HCT116 (cell line): ENCODE data around the gene SULT1A2. TPM values are rescaled to one million over a fixed set of nuclear protein-coding genes. Genes with fewer than 3 reads are reported as not detected.
"Not testable (repeated sequence)": the region's sequence is repeated elsewhere in the genome, so short reads cannot be mapped to it uniquely, and the experiment has no call there.

ENCODE experiments used
- ATAC-seq: fragments of 200-7000 bp; cut with Tn5 transposase; 2 replicates; pipeline ENCODE4 v1.9.1; 2020; ENCODE audit warnings: mild to moderate bottlenecking, moderate library complexity
- Bru-seq: library from RNA; stranded (reverse); fragments of 400-500 nt; gene quantifications from one replicate; lab custom pipeline; 2021; lab: Mats Ljungman, UMichigan
- BruChase-seq, 2 experiments: library from RNA; stranded (reverse); fragments of 400-500 nt; gene quantifications; one replicate each; lab custom pipeline; 2021; lab: Mats Ljungman, UMichigan
- BruUV-seq: library from RNA; stranded (reverse); fragments of 400-500 nt; replicated peaks from 2 replicates; lab custom pipeline; 2021; lab: Mats Ljungman, UMichigan
- CTCF ChIA-PET: fragments of 300-600 bp; sonication (Branson Sonifier 250); formaldehyde crosslinking; loops from one replicate; lab custom pipeline; 2021; ENCODE audit warnings: antibody characterized with exemption; lab: Charles Lee
- POLR2A ChIA-PET: fragments of 300-600, 350-600 bp; sonication (Branson Sonifier 250); formaldehyde crosslinking; loops from one replicate; lab custom pipeline; 2021; ENCODE audit warnings: antibody characterized with exemption; lab: Charles Lee
- RAD21 ChIA-PET, 2 experiments: fragments of 300-600 bp; sonication (Branson Sonifier 250); formaldehyde crosslinking; loops; one replicate each; lab custom pipeline; 2023; ENCODE audit warnings: low total read pairs in 2 of 2; ENCODE audit not compliant: uncharacterized antibody in 2 of 2, unreplicated experiment in 2 of 2, low non-redundant PET in 1 of 2; lab: Charles Lee
- DNase-seq: peaks from one replicate; pipeline ENCODE4 v3.0.0-alpha.2; 2010; ENCODE audit warnings: low read depth, low spot score
- H2AFZ ChIP-seq: fragments of 200-600 bp; shearing (Covaris generic), sonication (generic); 2 replicates; pipeline ENCODE4 v1.6.1; 2017; ENCODE audit warnings: low read depth, mixed run types, mixed read lengths, antibody characterized with exemption, low read length; ENCODE audit not compliant: poor library complexity, severe bottlenecking
- H3K27ac ChIP-seq: 2 replicates; pipeline ENCODE4 v1.5.1; 2012; ENCODE audit warnings: low read depth, low read length
- H3K27me3 ChIP-seq: fragments of 200-600 bp; sonication (generic); 2 replicates; pipeline ENCODE4 v1.6.1; 2016; ENCODE audit warnings: mixed run types, low read length, mixed read lengths; ENCODE audit not compliant: insufficient read depth
- H3K36me3 ChIP-seq, 2 experiments: fragments of 200-500 bp in 1 of 2; fragments of 200-600 bp in 1 of 2; sonication (Bioruptor generic) in 1 of 2; sonication (generic) in 1 of 2; 2 replicates each; pipeline versions ENCODE4 v1.5.1 to v1.6.1; 2014 to 2016; ENCODE audit warnings: low read length in 2 of 2, inconsistent platforms in 1 of 2, mixed read lengths in 1 of 2, mixed run types in 1 of 2; ENCODE audit not compliant: insufficient read depth in 2 of 2, control insufficient read depth in 1 of 2
- H3K4me1 ChIP-seq, 2 experiments: fragments of 200-600 bp in 1 of 2; sonication (generic) in 1 of 2; 2 replicates each; pipeline versions ENCODE4 v1.5.1 to v1.6.1; 2012 to 2017; ENCODE audit warnings: low read length in 2 of 2, inconsistent platforms in 1 of 2, mild to moderate bottlenecking in 1 of 2, mixed read lengths in 1 of 2, mixed run types in 1 of 2, moderate library complexity in 1 of 2; ENCODE audit not compliant: insufficient read depth in 2 of 2, control insufficient read depth in 1 of 2
- H3K4me2 ChIP-seq: fragments of 200-600 bp; sonication (generic); 2 replicates; pipeline ENCODE4 v1.6.1; 2017; ENCODE audit warnings: mixed run types, low read length, mixed read lengths
- H3K4me3 ChIP-seq, 2 experiments: fragments of 200-600 bp in 1 of 2; sonication (generic) in 1 of 2; replicated peaks in 1 of 2; 2 replicates each; pipeline ENCODE4 v1.5.1; 2011 to 2016; ENCODE audit warnings: low read length in 2 of 2, control low read depth in 1 of 2, low read depth in 1 of 2, mild to moderate bottlenecking in 1 of 2, mixed read lengths in 1 of 2, mixed run types in 1 of 2
- H3K79me2 ChIP-seq: fragments of 200-600 bp; sonication (generic); 2 replicates; pipeline ENCODE4 v1.6.1; 2017; ENCODE audit warnings: mild to moderate bottlenecking, mixed run types, low read length, moderate library complexity, mixed read lengths; ENCODE audit not compliant: insufficient read depth
- H3K9ac ChIP-seq: fragments of 200-600 bp; sonication (generic); 2 replicates; pipeline ENCODE4 v1.6.1; 2016; ENCODE audit warnings: low read length, mixed read lengths
- H3K9me2 ChIP-seq: fragments of 200-600 bp; sonication (generic), shearing (Covaris generic); 2 replicates; pipeline ENCODE4 v1.6.1; 2017; ENCODE audit warnings: mixed run types, mild to moderate bottlenecking, moderate library complexity; ENCODE audit not compliant: insufficient read depth
- H3K9me3 ChIP-seq, 2 experiments: fragments of 200-500 bp in 1 of 2; fragments of 200-600 bp in 1 of 2; sonication (Bioruptor generic) in 1 of 2; sonication (generic) in 1 of 2; 2 replicates each; pipeline ENCODE4 v1.6.1; 2014 to 2017; ENCODE audit warnings: low read length in 2 of 2, mixed read lengths in 2 of 2, inconsistent platforms in 1 of 2, low read depth in 1 of 2, mild to moderate bottlenecking in 1 of 2, mixed run types in 1 of 2, moderate library complexity in 1 of 2; ENCODE audit not compliant: control insufficient read depth in 1 of 2, insufficient read depth in 1 of 2
- H4K20me1 ChIP-seq: fragments of 200-600 bp; sonication (generic), shearing (Covaris generic); 2 replicates; pipeline ENCODE4 v1.6.1; 2017; ENCODE audit warnings: mixed run types, mild to moderate bottlenecking, moderate library complexity; ENCODE audit not compliant: insufficient read depth
- ATF3 ChIP-seq: IDR thresholded peaks from 2 replicates; pipeline ENCODE4 v1.6.1; 2012
- EGR1 ChIP-seq: IDR thresholded peaks from 2 replicates; pipeline ENCODE4 v1.6.1; 2012; ENCODE audit warnings: low read depth
- EZH2phosphoT487 ChIP-seq: fragments of 200-600 bp; IDR thresholded peaks from 2 replicates; pipeline ENCODE4 v1.6.1; 2018; ENCODE audit warnings: antibody characterized with exemption, borderline replicate concordance
- POLR2AphosphoS5 ChIP-seq: IDR thresholded peaks from 2 replicates; pipeline ENCODE4 v1.6.1; 2011; ENCODE audit warnings: mild to moderate bottlenecking, low read depth, low read length, moderate library complexity
- intact Hi-C: fragments of 100-400 bp; cut with micrococcal nuclease; formaldehyde crosslinking; loops from 2 replicates; pipeline ENCODE4 v1.10.0; 2022
- long read RNA-seq: library from polyadenylated mRNA; unstranded; transcript quantifications from one replicate; pipeline ENCODE4 v2.0.0, GENCODE V29; 2021; ENCODE audit not compliant: unreplicated experiment
- polyA plus RNA-seq: library from polyadenylated mRNA; unstranded; fragments of >200 nt; gene quantifications from 2 replicates; pipeline ENCODE4 v1.2.1, GENCODE V29; 2012; ENCODE audit warnings: missing spikeins
- total RNA-seq: library from RNA; stranded (reverse); gene quantifications from one replicate; pipeline ENCODE4 v1.2.1, GENCODE V29; 2021; ENCODE audit not compliant: unreplicated experiment

SULT1A2 gene
- total RNA-seq (1.9 TPM), Bru-seq, nascent RNA (percentile 39 among the genes with signal in this experiment), BruChase-seq, experiment 1, labeled RNA remaining after a 6-hour chase (percentile 41 among the genes with signal in this experiment), BruChase-seq, experiment 2, labeled RNA remaining after a 2-hour chase (percentile 48 among the genes with signal in this experiment)
- polyA plus RNA-seq = 1.2 and 1.4 TPM in 2 replicates
- long read RNA-seq, partial matches to known transcripts = 1 of 2 reads
- long read RNA-seq, other reads (novel, unspliced or antisense) = 1 of 2 reads

GRCh38 chr16:28596840-28597691 lies at the start of gene SULT1A2:
Gene SULT1A2 (minus strand): TSS chr16:28597050. CDS start chr16:28595930, 1,120 bp downstream.
- peak; percentile 26 for DNase-seq
- peak within 1 kb of the TSS; percentile 24; the same call in 1 of the 2 replicates for H3K9ac ChIP-seq

GRCh38 chr16:28639959-28640358 lies 43.1 kb upstream of the SULT1A2 start:
- CTCF ChIA-PET, H3K9ac ChIP-seq: not testable (repeated sequence)

More at GRCh38 chr16:28596840-28597691, at the start of gene SULT1A2:
- ChIA-PET POLR2A (interaction anchor here (1.4 kb wide), 1 partner anchor 13 kb away, joined by 7 read pairs; the partner anchor contains the start of gene SULT1A1), RAD21 (interaction anchor here in 1 of 2 experiments (0.9 kb wide), 1 partner anchor 12 kb away, joined by 3 read pairs; no protein-coding TSS in a partner anchor), CTCF (interaction anchor here (1.1 kb wide), 1 partner anchor 275 kb away, joined by 6 read pairs; no protein-coding TSS in a partner anchor)
- peak; percentile 71 for ATAC-seq
- intact Hi-C loops = no loop called here
- H3K27me3 ChIP-seq = no peaks in the 10 kb centered on the region
- no peaks in the 10 kb centered on the region for H3K36me3 ChIP-seq
- peak within 1 kb of the TSS; percentile 46 for H3K4me2 ChIP-seq
- no peak within 1 kb of the TSS for H2AFZ ChIP-seq
- H3K4me3 ChIP-seq = peak within 1 kb of the TSS in 1 of 2 experiments; percentile 20; a peak in 3 of 4 replicates
- H3K27ac ChIP-seq = peak within 1 kb of the TSS; percentile 55
- no peaks in the 10 kb centered on the region for H4K20me1 ChIP-seq
- no TSS peak for BruUV-seq
- H3K79me2 ChIP-seq = no peaks in the 10 kb centered on the region
- H3K9me3 ChIP-seq = no peaks in the 10 kb centered on the region
- TF ChIP-seq EZH2phosphoT487 (no peak), ATF3 (no peak), EGR1 (peak; percentile 69), POLR2AphosphoS5 (peak; percentile 46)
- peaks cover 21 to 22% of the 10 kb centered on the region in 2 experiments for H3K4me1 ChIP-seq
- H3K9me2 ChIP-seq = no peaks in the 10 kb centered on the region

GRCh38 chr16:28638359-28638758 lies 41.5 kb upstream of the SULT1A2 start:
- H3K9ac ChIP-seq, H3K27me3 ChIP-seq, RAD21 ChIA-PET, H3K4me3 ChIP-seq, ATAC-seq, intact Hi-C loops, H4K20me1 ChIP-seq, CTCF ChIA-PET, BruUV-seq, H3K36me3 ChIP-seq, H3K9me2 ChIP-seq, H3K79me2 ChIP-seq, H3K4me2 ChIP-seq, H3K27ac ChIP-seq, H2AFZ ChIP-seq, DNase-seq, H3K9me3 ChIP-seq, POLR2A ChIA-PET: not testable (repeated sequence)
- peaks cover 0 to 14% of the 10 kb centered on the region in 2 experiments; a peak in 2 of 4 replicates for H3K4me1 ChIP-seq

More at GRCh38 chr16:28639959-28640358, 43.1 kb upstream of the SULT1A2 start:
- intact Hi-C loops, H3K4me3 ChIP-seq, H4K20me1 ChIP-seq, H3K36me3 ChIP-seq, H3K27me3 ChIP-seq, H3K79me2 ChIP-seq, H3K4me2 ChIP-seq, BruUV-seq, H3K9me3 ChIP-seq, H2AFZ ChIP-seq, H3K27ac ChIP-seq, RAD21 ChIA-PET, POLR2A ChIA-PET, H3K9me2 ChIP-seq, ATAC-seq, DNase-seq: not testable (repeated sequence)
- H3K4me1 ChIP-seq = peaks cover 0 to 14% of the 10 kb centered on the region in 2 experiments; a peak in 2 of 4 replicates
